ENCODE measurements around the gene NXN. TPM values are rescaled to one million over a fixed set of nuclear protein-coding genes. Genes with fewer than 3 reads are reported as not detected.

NXN gene
- total RNA-seq, 6 experiments from 2014 or later: 2.7 to 9.5 (median 8.0) TPM

GRCh38 chr17:983921-984320 is 4.3 kb upstream of the NXN start:
- H3K4me3 ChIP-seq: no peak overlapping the region
- no peaks in the 10 kb centered on the region for H3K27me3 ChIP-seq
- H3K27ac ChIP-seq: no peak overlapping the region
- peaks cover 0 to 12% (median 4%) of the 10 kb centered on the region in 4 donors for H3K4me1 ChIP-seq
- WGBS (ENCODE audit: insufficient coverage, low coverage, low lambda C conversion rate, missing lambda C conversion rate): 36% methylated on average over 3 of the region's 3 CpGs
- no peak for ATAC-seq
- intact Hi-C loops (cut with DNase I): loop anchor here in 1 of 2 donors (10.0 kb wide), 1 partner anchor 99 kb away; no protein-coding TSS in a partner anchor
- H3K36me3 ChIP-seq: no peaks in the 10 kb centered on the region
- no peak for DNase-seq
- H3K9me3 ChIP-seq: no peaks in the 10 kb centered on the region
- TF ChIP-seq CTCF (IDR thresholded peaks at IDR 0.05) (no peak), POLR2A (IDR thresholded peaks at IDR 0.05) (no peak)

- no peak overlapping the region for H3K27ac ChIP-seq
- WGBS (ENCODE audit: insufficient coverage, low coverage, low lambda C conversion rate, missing lambda C conversion rate): 32% methylated on average over 10 of the region's 10 CpGs
- DNase-seq: no peak
These were observed 1.7 kb upstream of the NXN start for GRCh38 chr17:981292-981658.

GRCh38 chr17:980406-981291 is 1.1 kb upstream of the NXN start:
- Histone ChIP-seq H3K4me1 (peaks cover 0 to 15% (median 4%) of the 10 kb centered on the region in 4 donors), H3K36me3 (no peaks in the 10 kb centered on the region), H3K4me3 (peak overlapping the region; percentile 49 to 67 (median 53)), H3K27me3 (no peaks in the 10 kb centered on the region), H3K9me3 (no peaks in the 10 kb centered on the region), H3K27ac (peak overlapping the region; percentile 54 to 59 (median 58))
- WGBS (ENCODE audit: insufficient coverage, low coverage, low lambda C conversion rate, missing lambda C conversion rate): 9% methylated on average over 23 of the region's 43 CpGs
- ATAC-seq: peak; percentile 69 to 73 (median 72)
- TF ChIP-seq CTCF (IDR thresholded peaks at IDR 0.05): peak; percentile 66 to 72 (median 69)
- no peak for TF ChIP-seq POLR2A (IDR thresholded peaks at IDR 0.05)
- intact Hi-C loops (cut with DNase I): loop anchor here in 1 of 2 donors (10.0 kb wide), 1 partner anchor 96 kb away; no protein-coding TSS in a partner anchor
- DNase-seq: peak; percentile 70 to 80 (median 76)

More at GRCh38 chr17:981292-981658, 1.7 kb upstream of the NXN start:
- Histone ChIP-seq H3K9me3 (no peaks in the 10 kb centered on the region), H3K36me3 (no peaks in the 10 kb centered on the region), H3K27me3 (no peaks in the 10 kb centered on the region), H3K4me1 (peaks cover 0 to 12% (median 4%) of the 10 kb centered on the region in 4 donors), H3K4me3 (no peak overlapping the region)
- intact Hi-C loops (cut with DNase I): loop anchor here in 1 of 2 donors (10.0 kb wide), 1 partner anchor 96 kb away; no protein-coding TSS in a partner anchor
- TF ChIP-seq POLR2A (IDR thresholded peaks at IDR 0.05) (no peak), CTCF (IDR thresholded peaks at IDR 0.05) (no peak)
- ATAC-seq: no peak

GRCh38 chr17:979212-979538 is 401 bp downstream of the NXN start:
- ATAC-seq (peak in 1 of 4 donors; percentile 47), DNase-seq (peak in 2 of 3 donors; percentile 52 to 68)
- peak overlapping the region; percentile 46 to 67 (median 53) for H3K4me3 ChIP-seq
- H3K4me1 ChIP-seq: peaks cover 0 to 23% (median 4%) of the 10 kb centered on the region in 4 donors
- TF ChIP-seq CTCF (IDR thresholded peaks at IDR 0.05): no peak
- no peak for TF ChIP-seq POLR2A (IDR thresholded peaks at IDR 0.05)
- no peaks in the 10 kb centered on the region for H3K27me3 ChIP-seq
- peak overlapping the region in 1 of 3 donors; percentile 55 for H3K27ac ChIP-seq
- intact Hi-C loops (cut with DNase I): no loop called here
- H3K36me3 ChIP-seq: no peaks in the 10 kb centered on the region
- 0% methylated on average over 2 of the region's 42 CpGs for WGBS (ENCODE audit: insufficient coverage, low coverage, low lambda C conversion rate, missing lambda C conversion rate)
- no peaks in the 10 kb centered on the region for H3K9me3 ChIP-seq
